ENCODE results near the gene ASIC4. TPM values are rescaled to one million over a fixed set of nuclear protein-coding genes. Genes with fewer than 3 reads are reported as not detected.

The ASIC4 gene
- total RNA-seq, 2 experiments from 2014 or later, result 0.73 to 0.74 TPM

DNA sequence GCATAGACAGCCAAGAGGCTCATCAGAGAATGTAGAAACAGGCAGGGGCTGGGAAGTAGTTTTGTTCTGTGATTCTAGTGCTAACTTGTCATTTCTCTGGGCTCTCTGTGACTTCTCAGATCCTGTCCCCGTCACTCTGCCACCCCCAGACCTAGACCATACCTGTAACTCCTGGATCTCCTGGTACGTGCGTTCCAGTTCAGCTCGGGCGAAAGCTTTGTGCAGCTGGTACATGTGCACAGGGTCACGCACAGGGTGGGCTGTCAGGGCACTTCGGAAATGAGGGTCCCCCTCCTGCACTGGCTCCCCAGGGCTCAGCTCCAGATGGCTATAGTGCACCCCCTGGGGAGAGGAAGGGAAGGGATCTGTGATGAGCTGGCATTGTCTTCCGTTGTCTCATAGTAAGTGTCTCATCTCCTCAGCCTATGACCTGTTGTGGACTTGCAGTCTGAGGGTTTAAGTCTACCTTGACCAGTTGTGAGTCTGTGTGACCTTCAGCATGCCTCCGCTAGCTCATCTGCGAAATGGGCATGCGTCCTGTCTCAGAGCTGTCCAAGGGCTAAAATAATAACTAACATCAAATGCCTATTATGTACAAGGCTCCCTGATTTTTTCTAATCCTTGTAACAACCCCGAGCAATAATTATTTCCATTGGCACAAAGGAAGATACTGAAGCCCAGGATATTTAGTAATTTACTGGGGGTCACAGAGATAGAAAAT, 26.7 kb downstream of the ASIC4 start:
- DNase-seq (ENCODE audit: low spot score), result no peak
- Histone ChIP-seq H3K9me3 (ENCODE audit: low read length) (no peaks in the 10 kb centered on the region), H3K4me1 (ENCODE audit: insufficient read depth, low read length, poor library complexity, severe bottlenecking) (no peaks in the 10 kb centered on the region), H2AFZ (ENCODE audit: low read length) (no peak overlapping the region; the same call in 1 of the 2 replicates), H3K79me2 (ENCODE audit: insufficient read depth, low read depth, low read length) (peaks cover 9% of the 10 kb centered on the region; the same call in 1 of the 2 replicates), H3K9me2 (ENCODE audit: insufficient read depth, low read length) (no peaks in the 10 kb centered on the region), H3K4me2 (ENCODE audit: low read length) (peak overlapping the region; percentile 81; the same call in 1 of the 2 replicates), H3K36me3 (ENCODE audit: insufficient read depth, low read length) (peaks cover 24% of the 10 kb centered on the region), H3K27ac (ENCODE audit: low read depth, low read length, poor library complexity, severe bottlenecking) (no peak overlapping the region), H3K4me3 (ENCODE audit: low read depth, low read length, poor library complexity, severe bottlenecking) (peak overlapping the region; percentile 80), H4K20me1 (ENCODE audit: insufficient read depth, low read length) (0 out of 2 replicates have a peak, but pooled peaks cover 5% of the 10 kb centered on the region)
- ChIA-PET POLR2A (interaction anchor here (0.9 to 1.1 kb wide), 2 partner anchors 42 to 56 kb away, joined by 3 to 4 read pairs; partner anchors contain the start of genes GMPPA and STK11IP), CTCF (ENCODE audit: unreplicated experiment) (interaction anchor here (0.5 to 2.0 kb wide), 7 partner anchors 11 to 1691 kb away, joined by 3 to 6 read pairs (median 3); partner anchors contain the start of gene GMPPA)
- TF ChIP-seq, protein P1, sequence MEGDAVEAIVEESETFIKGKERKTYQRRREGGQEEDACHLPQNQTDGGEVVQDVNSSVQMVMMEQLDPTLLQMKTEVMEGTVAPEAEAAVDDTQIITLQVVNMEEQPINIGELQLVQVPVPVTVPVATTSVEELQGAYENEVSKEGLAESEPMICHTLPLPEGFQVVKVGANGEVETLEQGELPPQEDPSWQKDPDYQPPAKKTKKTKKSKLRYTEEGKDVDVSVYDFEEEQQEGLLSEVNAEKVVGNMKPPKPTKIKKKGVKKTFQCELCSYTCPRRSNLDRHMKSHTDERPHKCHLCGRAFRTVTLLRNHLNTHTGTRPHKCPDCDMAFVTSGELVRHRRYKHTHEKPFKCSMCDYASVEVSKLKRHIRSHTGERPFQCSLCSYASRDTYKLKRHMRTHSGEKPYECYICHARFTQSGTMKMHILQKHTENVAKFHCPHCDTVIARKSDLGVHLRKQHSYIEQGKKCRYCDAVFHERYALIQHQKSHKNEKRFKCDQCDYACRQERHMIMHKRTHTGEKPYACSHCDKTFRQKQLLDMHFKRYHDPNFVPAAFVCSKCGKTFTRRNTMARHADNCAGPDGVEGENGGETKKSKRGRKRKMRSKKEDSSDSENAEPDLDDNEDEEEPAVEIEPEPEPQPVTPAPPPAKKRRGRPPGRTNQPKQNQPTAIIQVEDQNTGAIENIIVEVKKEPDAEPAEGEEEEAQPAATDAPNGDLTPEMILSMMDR (conservative IDR thresholded peaks at IDR 0.05; ENCODE audit: low read length), result no peak
- TF ChIP-seq EZH2phosphoT487 (IDR thresholded peaks at IDR 0.05; ENCODE audit: borderline replicate concordance, low read depth, low read length), result no peak
- no TSS peak for BruUV-seq (replicated peaks)
- intact Hi-C loops (cut with micrococcal nuclease; ENCODE audit: unreplicated experiment), result loop anchor here (1.0 to 5.0 kb wide), 4 partner anchors 101 to 364 kb away; partner anchors contain the start of genes CNPPD1, DNPEP and RETREG2

GRCh38 chr2:219541611-219542180, 27.4 kb downstream of the ASIC4 start:
- Histone ChIP-seq H3K27ac (ENCODE audit: low read depth, low read length, poor library complexity, severe bottlenecking) (no peak overlapping the region), H3K4me3 (ENCODE audit: low read depth, low read length, poor library complexity, severe bottlenecking) (peak overlapping the region; percentile 80), H3K79me2 (ENCODE audit: insufficient read depth, low read depth, low read length) (peaks cover 9% of the 10 kb centered on the region; the same call in 1 of the 2 replicates), H3K9me3 (ENCODE audit: low read length) (no peaks in the 10 kb centered on the region), H3K4me2 (ENCODE audit: low read length) (peak overlapping the region; percentile 81), H4K20me1 (ENCODE audit: insufficient read depth, low read length) (0 out of 2 replicates have a peak, but pooled peaks cover 5% of the 10 kb centered on the region), H3K36me3 (ENCODE audit: insufficient read depth, low read length) (peaks cover 24% of the 10 kb centered on the region), H3K9me2 (ENCODE audit: insufficient read depth, low read length) (no peaks in the 10 kb centered on the region), H3K4me1 (ENCODE audit: insufficient read depth, low read length, poor library complexity, severe bottlenecking) (no peaks in the 10 kb centered on the region), H2AFZ (ENCODE audit: low read length) (peak overlapping the region; percentile 27; the same call in 1 of the 2 replicates)
- peak; percentile 92 for DNase-seq (ENCODE audit: low spot score)
- intact Hi-C loops (cut with micrococcal nuclease; ENCODE audit: unreplicated experiment), result loop anchor here (1.0 to 5.0 kb wide), 4 partner anchors 101 to 364 kb away; partner anchors contain the start of genes CNPPD1, DNPEP and RETREG2
- ChIA-PET POLR2A (interaction anchor here (0.9 to 1.1 kb wide), 2 partner anchors 43 to 55 kb away, joined by 3 to 4 read pairs; partner anchors contain the start of genes GMPPA and STK11IP), CTCF (ENCODE audit: unreplicated experiment) (interaction anchor here (0.5 to 2.0 kb wide), 7 partner anchors 11 to 1690 kb away, joined by 3 to 6 read pairs (median 4); partner anchors contain the start of gene GMPPA)
- TF ChIP-seq EZH2phosphoT487 (IDR thresholded peaks at IDR 0.05; ENCODE audit: borderline replicate concordance, low read depth, low read length), result no peak
- TF ChIP-seq, protein P1 (conservative IDR thresholded peaks at IDR 0.05; ENCODE audit: low read length), result peak; percentile 100
- BruUV-seq (replicated peaks), result no TSS peak

Data from OCI-LY7 (cell line).